RWPE2 (cell line): ENCODE data around the gene UGT1A9.

Source experiments
- ATAC-seq: fragments of 200-7000 bp; cut with Tn5 transposase; 3 replicates; pipeline ENCODE4 v1.9.1; 2021; ENCODE audit warnings: low read depth
- DNase-seq: peaks from one replicate; pipeline ENCODE4 v3.0.0-alpha.2; 2020; ENCODE audit warnings: low spot score
- H3K27ac ChIP-seq: fragments of 450-650 bp; 2 replicates; pipeline ENCODE4 v1.5.1; 2017; ENCODE audit warnings: mild to moderate bottlenecking; ENCODE audit not compliant: poor library complexity, severe bottlenecking
- H3K27me3 ChIP-seq: fragments of 250-450 bp; sonication (Bioruptor Pico); 2 replicates; pipeline ENCODE4 v1.5.1; 2021; ENCODE audit warnings: mild to moderate bottlenecking, moderate library complexity; ENCODE audit not compliant: insufficient read depth, poor library complexity, severe bottlenecking
- H3K36me3 ChIP-seq: fragments of 250-450 bp; sonication (Bioruptor Pico); 2 replicates; pipeline ENCODE4 v1.5.1; 2020; ENCODE audit warnings: low read depth, mild to moderate bottlenecking, moderate library complexity
- H3K4me1 ChIP-seq: fragments of 250-450 bp; sonication (Bioruptor Pico); 2 replicates; pipeline ENCODE4 v1.5.1; 2021; ENCODE audit warnings: mild to moderate bottlenecking, moderate library complexity; ENCODE audit not compliant: insufficient read depth, poor library complexity, severe bottlenecking
- H3K4me3 ChIP-seq: fragments of 250-450 bp; sonication (Bioruptor Pico); 2 replicates; pipeline ENCODE4 v1.5.1; 2021; ENCODE audit warnings: mild to moderate bottlenecking, moderate library complexity; ENCODE audit not compliant: severe bottlenecking
- H3K9me3 ChIP-seq: fragments of 250-450 bp; sonication (Bioruptor Pico); 2 replicates; pipeline ENCODE4 v1.5.1; 2021; ENCODE audit warnings: mild to moderate bottlenecking, moderate library complexity; ENCODE audit not compliant: severe bottlenecking
- TF ChIP-seq, protein P1 (sequence below): fragments of 450-650 bp; IDR thresholded peaks from one replicate; pipeline ENCODE4 v1.5.1; 2017; ENCODE audit warnings: mild to moderate bottlenecking, moderate library complexity; ENCODE audit not compliant: poor library complexity, severe bottlenecking

The UGT1A9 gene

DNA sequence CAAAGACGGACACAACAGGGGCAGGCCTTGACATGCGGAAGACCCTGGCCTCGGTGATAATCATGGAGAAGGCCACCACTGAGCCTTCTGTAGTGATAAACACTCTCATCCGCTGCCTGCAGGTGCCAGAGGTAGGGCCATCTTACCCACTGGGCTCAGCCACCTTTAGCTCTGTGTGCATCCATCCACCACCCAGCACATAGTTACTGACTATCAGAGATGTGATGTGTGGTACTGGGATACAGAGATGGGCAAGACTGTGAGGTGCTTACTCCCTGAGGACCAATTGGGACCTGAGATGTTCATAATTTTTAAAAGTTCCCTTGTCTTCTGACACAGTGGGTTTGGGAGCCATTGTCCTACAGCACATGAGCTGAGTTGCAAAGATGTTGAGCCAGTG lies 108.0 kb downstream of the UGT1A9 start:
- H3K27ac ChIP-seq: no peak overlapping the region
- DNase-seq (no peak), ATAC-seq (no peak)
- H3K4me3 ChIP-seq: no peak overlapping the region
- no peaks in the 10 kb centered on the region for H3K4me1 ChIP-seq
- TF ChIP-seq, protein P1, sequence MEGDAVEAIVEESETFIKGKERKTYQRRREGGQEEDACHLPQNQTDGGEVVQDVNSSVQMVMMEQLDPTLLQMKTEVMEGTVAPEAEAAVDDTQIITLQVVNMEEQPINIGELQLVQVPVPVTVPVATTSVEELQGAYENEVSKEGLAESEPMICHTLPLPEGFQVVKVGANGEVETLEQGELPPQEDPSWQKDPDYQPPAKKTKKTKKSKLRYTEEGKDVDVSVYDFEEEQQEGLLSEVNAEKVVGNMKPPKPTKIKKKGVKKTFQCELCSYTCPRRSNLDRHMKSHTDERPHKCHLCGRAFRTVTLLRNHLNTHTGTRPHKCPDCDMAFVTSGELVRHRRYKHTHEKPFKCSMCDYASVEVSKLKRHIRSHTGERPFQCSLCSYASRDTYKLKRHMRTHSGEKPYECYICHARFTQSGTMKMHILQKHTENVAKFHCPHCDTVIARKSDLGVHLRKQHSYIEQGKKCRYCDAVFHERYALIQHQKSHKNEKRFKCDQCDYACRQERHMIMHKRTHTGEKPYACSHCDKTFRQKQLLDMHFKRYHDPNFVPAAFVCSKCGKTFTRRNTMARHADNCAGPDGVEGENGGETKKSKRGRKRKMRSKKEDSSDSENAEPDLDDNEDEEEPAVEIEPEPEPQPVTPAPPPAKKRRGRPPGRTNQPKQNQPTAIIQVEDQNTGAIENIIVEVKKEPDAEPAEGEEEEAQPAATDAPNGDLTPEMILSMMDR: no peak
- no peaks in the 10 kb centered on the region for H3K9me3 ChIP-seq
- no peaks in the 10 kb centered on the region for H3K27me3 ChIP-seq
- H3K36me3 ChIP-seq: no peaks in the 10 kb centered on the region

DNA sequence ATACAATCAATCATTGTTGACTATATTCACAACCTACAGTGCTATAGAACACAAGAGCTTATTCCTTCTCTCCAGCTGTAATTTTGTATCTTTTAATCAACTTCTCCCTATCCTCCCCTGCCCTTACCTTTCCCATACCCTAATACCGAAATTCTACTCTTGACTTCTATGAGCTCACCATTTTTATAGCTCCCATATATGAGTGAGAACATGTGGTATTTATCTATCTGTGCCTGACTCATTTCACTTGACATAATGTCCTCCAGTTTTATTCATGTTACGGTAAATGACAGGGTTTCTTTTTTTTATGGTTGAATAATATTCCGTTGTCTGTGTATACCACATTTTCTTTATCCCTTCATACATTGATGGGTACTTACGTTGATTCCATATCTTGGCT lies 109.1 kb downstream of the UGT1A9 start:
- Histone ChIP-seq H3K27ac (no peak overlapping the region), H3K4me1 (no peaks in the 10 kb centered on the region), H3K36me3 (no peaks in the 10 kb centered on the region), H3K9me3 (no peaks in the 10 kb centered on the region), H3K4me3 (no peak overlapping the region), H3K27me3 (no peaks in the 10 kb centered on the region)
- ATAC-seq (no peak), DNase-seq (no peak)
- TF ChIP-seq, protein P1: no peak

DNA sequence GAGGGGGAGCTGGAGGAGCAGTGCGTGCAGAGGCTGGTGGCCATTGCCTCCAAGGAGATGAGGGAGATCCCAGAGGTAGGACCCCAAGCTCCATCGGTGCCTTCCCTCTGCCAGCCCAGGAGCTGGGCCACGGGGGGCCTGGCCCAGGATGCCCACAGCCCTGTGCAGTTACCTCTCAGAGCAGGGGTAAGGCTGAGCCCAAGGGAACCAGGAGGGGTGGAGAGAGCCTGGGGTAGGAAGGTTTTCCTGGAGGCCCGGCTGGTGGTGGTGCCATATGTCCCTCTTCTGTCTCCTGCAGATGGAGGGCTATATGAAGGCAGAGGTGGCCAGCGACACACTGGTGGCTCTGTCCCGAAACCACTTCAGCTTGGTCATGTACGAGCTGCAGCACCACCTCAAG lies 117.9 kb downstream of the UGT1A9 start:
- Histone ChIP-seq H3K27me3 (no peaks in the 10 kb centered on the region), H3K4me3 (no peak overlapping the region), H3K9me3 (no peaks in the 10 kb centered on the region), H3K27ac (no peak overlapping the region), H3K4me1 (no peaks in the 10 kb centered on the region), H3K36me3 (no peaks in the 10 kb centered on the region)
- TF ChIP-seq, protein P1: no peak
- DNase-seq: no peak
- no peak for ATAC-seq

DNA sequence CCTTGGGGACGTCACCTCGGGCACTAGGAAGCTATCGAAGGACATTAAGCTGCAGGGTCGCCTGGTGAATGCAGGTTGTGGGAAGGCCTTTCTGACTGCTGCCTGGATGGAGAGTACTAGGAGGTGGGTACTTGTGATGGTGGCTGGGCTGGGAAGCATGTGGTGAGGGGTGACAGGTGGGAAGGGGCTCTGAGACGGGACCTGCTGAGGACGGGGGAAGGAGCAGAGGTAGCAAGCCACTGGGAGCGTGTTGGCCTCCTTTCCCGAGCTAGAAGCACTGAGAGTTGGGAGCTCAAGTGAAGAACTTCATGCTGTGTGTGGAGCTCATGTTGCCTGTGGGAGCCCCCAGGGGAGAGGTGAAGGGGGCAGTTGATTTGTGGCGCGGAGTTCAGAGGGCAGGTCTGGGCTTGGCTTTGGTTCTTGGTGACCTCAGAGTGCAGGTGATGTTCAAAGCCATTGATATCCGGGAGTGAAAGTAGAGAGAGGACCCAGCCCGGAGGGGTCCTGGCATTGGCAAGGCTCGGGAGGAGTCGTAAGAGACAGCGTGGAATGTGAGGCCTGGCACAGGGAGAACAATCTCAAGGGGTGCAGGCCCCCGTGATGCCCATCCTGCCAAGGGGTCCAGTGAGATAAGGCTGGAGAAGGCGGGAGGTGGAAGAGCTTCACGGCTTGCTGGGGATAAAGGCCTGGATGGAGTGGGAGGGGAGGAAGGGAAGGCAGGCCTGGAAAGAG lies 119.6 kb downstream of the UGT1A9 start:
- TF ChIP-seq, protein P1: no peak
- no peaks in the 10 kb centered on the region for H3K36me3 ChIP-seq
- no peak for ATAC-seq
- H3K4me1 ChIP-seq: no peaks in the 10 kb centered on the region
- H3K27me3 ChIP-seq: no peaks in the 10 kb centered on the region
- no peak overlapping the region for H3K4me3 ChIP-seq
- no peaks in the 10 kb centered on the region for H3K9me3 ChIP-seq
- no peak for DNase-seq
- no peak overlapping the region for H3K27ac ChIP-seq

- TF ChIP-seq, protein P1: no peak
- ATAC-seq (no peak), DNase-seq (no peak)
- Histone ChIP-seq H3K27me3 (no peaks in the 10 kb centered on the region), H3K4me1 (no peaks in the 10 kb centered on the region), H3K36me3 (no peaks in the 10 kb centered on the region), H3K27ac (no peak overlapping the region), H3K9me3 (no peaks in the 10 kb centered on the region), H3K4me3 (no peak overlapping the region)
Observed at GRCh38 chr2:233791883-233792329, 120.2 kb downstream of the UGT1A9 start.
